ENCODE results near the gene ZNHIT2. TPM values are rescaled to one million over a fixed set of nuclear protein-coding genes. Genes with fewer than 3 reads are reported as not detected.

Gene ZNHIT2
- total and polyA plus RNA-seq, 2 of the 13 experiments (the other 11 are each of a cell fraction or from before 2014, with no cell fraction given): 1.1 to 6.5 TPM

GRCh38 chr11:65134240-65134951 is 16.9 kb upstream of the ZNHIT2 start, which contains the start of gene SYVN1 (continued):
- TF ChIP-seq, protein P1, sequence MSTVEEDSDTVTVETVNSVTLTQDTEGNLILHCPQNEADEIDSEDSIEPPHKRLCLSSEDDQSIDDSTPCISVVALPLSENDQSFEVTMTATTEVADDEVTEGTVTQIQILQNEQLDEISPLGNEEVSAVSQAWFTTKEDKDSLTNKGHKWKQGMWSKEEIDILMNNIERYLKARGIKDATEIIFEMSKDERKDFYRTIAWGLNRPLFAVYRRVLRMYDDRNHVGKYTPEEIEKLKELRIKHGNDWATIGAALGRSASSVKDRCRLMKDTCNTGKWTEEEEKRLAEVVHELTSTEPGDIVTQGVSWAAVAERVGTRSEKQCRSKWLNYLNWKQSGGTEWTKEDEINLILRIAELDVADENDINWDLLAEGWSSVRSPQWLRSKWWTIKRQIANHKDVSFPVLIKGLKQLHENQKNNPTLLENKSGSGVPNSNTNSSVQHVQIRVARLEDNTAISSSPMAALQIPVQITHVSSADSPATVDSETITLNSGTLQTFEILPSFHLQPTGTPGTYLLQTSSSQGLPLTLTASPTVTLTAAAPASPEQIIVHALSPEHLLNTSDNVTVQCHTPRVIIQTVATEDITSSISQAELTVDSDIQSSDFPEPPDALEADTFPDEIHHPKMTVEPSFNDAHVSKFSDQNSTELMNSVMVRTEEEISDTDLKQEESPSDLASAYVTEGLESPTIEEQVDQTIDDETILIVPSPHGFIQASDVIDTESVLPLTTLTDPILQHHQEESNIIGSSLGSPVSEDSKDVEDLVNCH (CRISPR knock-in tag; IDR thresholded peaks at IDR 0.05): no peak
- TF ChIP-seq ZNF383 (CRISPR knock-in tag; IDR thresholded peaks at IDR 0.05; ENCODE audit: borderline replicate concordance): no peak

DNA sequence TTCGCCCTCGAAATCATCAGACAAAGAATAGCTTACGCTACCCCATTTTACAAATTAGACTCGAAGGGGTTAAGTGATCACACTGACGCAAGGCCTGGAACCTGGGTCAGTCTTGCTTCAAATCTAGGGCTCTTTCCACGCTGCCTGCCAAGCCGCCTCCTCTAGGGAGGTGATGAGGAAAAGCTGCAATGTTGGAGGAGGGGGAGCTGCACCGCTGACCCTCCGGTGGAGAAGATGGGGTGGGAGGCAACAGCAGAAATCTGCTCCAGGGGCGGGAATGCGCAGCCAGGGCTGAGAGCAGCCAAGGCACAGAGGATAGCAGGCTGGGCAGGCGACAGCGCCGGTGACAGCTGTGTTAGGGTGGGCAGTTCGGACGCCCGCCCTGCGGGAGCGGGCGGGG is 16.2 kb upstream of the ZNHIT2 start:
- Histone ChIP-seq H4K20me1 (ENCODE audit: insufficient read depth, low read length) (peaks cover 17% of the 10 kb centered on the region), H3K4me2 (ENCODE audit: low read depth, low read length) (peak overlapping the region; percentile 92), H3K27ac (ENCODE audit: extremely low read length, insufficient read depth, low read length) (peak overlapping the region; percentile 96), H3K4me3 (replicated peaks in 1 of 3; ENCODE audit: insufficient read depth in 1 of 3, low read depth in 2 of 3, low read length in 3 of 3) (peak overlapping the region; percentile 85 to 94 (median 92)), H3K9ac (ENCODE audit: insufficient read depth, low read depth, low read length) (peak overlapping the region; percentile 96), H3K79me2 (ENCODE audit: insufficient read depth, low read length) (peaks cover 26% of the 10 kb centered on the region), H2AFZ (ENCODE audit: low read length) (no peak overlapping the region), H3K4me1 (ENCODE audit: insufficient read depth, low read length) (peaks cover 25% of the 10 kb centered on the region), H3K9me3 (ENCODE audit: low read length) (no peaks in the 10 kb centered on the region), H3K27me3 (ENCODE audit: control insufficient read depth in 1 of 2, insufficient read depth in 2 of 2, low read length in 2 of 2) (no peaks in the 10 kb centered on the region; a peak in 1 of 5 replicates), H3K36me3 (replicated peaks in 1 of 2; ENCODE audit: control insufficient read depth in 1 of 2, insufficient read depth in 2 of 2, low read length in 2 of 2) (peaks cover 27 to 39% of the 10 kb centered on the region in 2 experiments)
- intact Hi-C loops (cut with micrococcal nuclease; ENCODE audit: unreplicated experiment) (no loop called here), in situ Hi-C loops (cut with HindIII; ENCODE audit: extremely low pct_ligation_motif_present, low pct_unique_long_range_greater_than_20kb) (no loop called here)
- WGBS (ENCODE audit: low lambda C conversion rate): 0% methylated on average over 8 of the region's 20 CpGs
- POLR2A ChIA-PET: interaction anchor here (1.7 to 5.1 kb wide), 7 partner anchors 11 to 224 kb away, joined by 5 to 105 read pairs (median 53); partner anchors contain the start of genes CAPN1, FAU, MRPL49 and TM7SF2
- no TSS peak for BruUV-seq (replicated peaks)
- CTCF ChIA-PET (ENCODE audit: low intra/inter-chr PET ratio, low total read pairs): interaction anchor here (1.3 kb wide), 1 partner anchor 47 kb away, joined by 3 read pairs; no protein-coding TSS in a partner anchor
- FAIRE-seq: no peak
- DNase-seq (ENCODE audit: low spot score): no peak
- no peak for ATAC-seq
- TF ChIP-seq PAXIP1 (CRISPR knock-in tag; conservative IDR thresholded peaks at IDR 0.05) (no peak), KIAA2018 (CRISPR knock-in tag; IDR thresholded peaks at IDR 0.05; ENCODE audit: borderline replicate concordance) (no peak), ZNF816 (CRISPR knock-in tag; IDR thresholded peaks at IDR 0.05; ENCODE audit: borderline replicate concordance) (0 out of 2 replicates have a peak, but pooled peaks have one; percentile 23), SETDB1 (CRISPR knock-in tag; IDR thresholded peaks at IDR 0.05; ENCODE audit: borderline replicate concordance) (no peak)
